Measurements from ENCODE around the gene CRMP1.

Gene CRMP1

GRCh38 chr4:5919044-5919443 is 26.2 kb upstream of the CRMP1 start:
- no peak for DNase-seq

- no peak for DNase-seq
Observed at GRCh38 chr4:5918331-5918985, 25.6 kb upstream of the CRMP1 start.

- no peak for DNase-seq
Observed at GRCh38 chr4:5917672-5918071, 24.8 kb upstream of the CRMP1 start.

- no peak for DNase-seq
Observed at GRCh38 chr4:5916229-5916628, 23.3 kb upstream of the CRMP1 start.

GRCh38 chr4:5913454-5913853 is 20.6 kb upstream of the CRMP1 start:
- no peak for DNase-seq

GRCh38 chr4:5912614-5913019 is 19.7 kb upstream of the CRMP1 start:
- DNase-seq = no peak

GRCh38 chr4:5908876-5909427 is 16.1 kb upstream of the CRMP1 start:
- DNase-seq = no peak

GRCh38 chr4:5906191-5906590 is 13.3 kb upstream of the CRMP1 start:
- DNase-seq = no peak

- no peak for DNase-seq
Observed at GRCh38 chr4:5905714-5906113, 12.8 kb upstream of the CRMP1 start.

GRCh38 chr4:5900844-5901243 is 8.0 kb upstream of the CRMP1 start:
- DNase-seq = no peak

- no peak for DNase-seq
Observed at GRCh38 chr4:5899881-5900280, 7.0 kb upstream of the CRMP1 start.

- DNase-seq = no peak
Observed at GRCh38 chr4:5899396-5899795, 6.5 kb upstream of the CRMP1 start.

GRCh38 chr4:5897674-5898073 is 4.8 kb upstream of the CRMP1 start:
- DNase-seq = no peak

GRCh38 chr4:5895287-5895686 is 2.4 kb upstream of the CRMP1 start:
- no peak for DNase-seq

GRCh38 chr4:5894266-5894665 is 1.4 kb upstream of the CRMP1 start:
- no peak for DNase-seq

GRCh38 chr4:5893591-5893990 is 705 bp upstream of the CRMP1 start:
- DNase-seq = no peak

- DNase-seq = no peak
Observed at GRCh38 chr4:5892323-5893003, 423 bp downstream of the CRMP1 start.

- no peak for DNase-seq
Observed at GRCh38 chr4:5891563-5892322, 1.1 kb downstream of the CRMP1 start.

GRCh38 chr4:5890063-5890727 is 2.7 kb downstream of the CRMP1 start:
- DNase-seq = no peak

- no peak for DNase-seq
Observed at GRCh38 chr4:5889002-5889696, 3.7 kb downstream of the CRMP1 start.

- DNase-seq = no peak
Observed at GRCh38 chr4:5888222-5889001, 4.5 kb downstream of the CRMP1 start.
